Heart left ventricle (tissue), 16 donors: Measurements from ENCODE around the gene MKI67. TPM values are rescaled to one million over a fixed set of nuclear protein-coding genes. Genes with fewer than 3 reads are reported as not detected.

Experiments
- ATAC-seq, 4 donors: fragments of 200-7000 bp; cut with Tn5 transposase; one replicate each; pipeline ENCODE4 v1.9.1; 2020 to 2022; ENCODE audit warnings: moderate library complexity in 4 of 4, mild to moderate bottlenecking in 3 of 4, moderate number of reproducible peaks in 1 of 4
- DNase-seq, 5 donors: peaks; one replicate each; pipeline ENCODE4 v3.0.0-alpha.2; 2020
- H3K27ac ChIP-seq, 12 donors: fragments of 200-600 bp; sonication (generic) in 4 of 12; one replicate each; pipeline versions ENCODE4 v1.5.0 to v1.8.0; 2016 to 2022; ENCODE audit warnings: mild to moderate bottlenecking in 2 of 12
- H3K27me3 ChIP-seq, 9 donors: fragments of 200-600 bp; sonication (generic) in 2 of 9; one replicate each; pipeline versions ENCODE4 v1.5.1 to v1.8.0; 2016 to 2022; ENCODE audit warnings: mild to moderate bottlenecking in 3 of 9
- H3K36me3 ChIP-seq, 9 donors: fragments of 200-600 bp; sonication (generic) in 2 of 9; one replicate each; pipeline versions ENCODE4 v1.5.0 to v1.8.0; 2018 to 2022; ENCODE audit warnings: mild to moderate bottlenecking in 2 of 9
- H3K4me1 ChIP-seq, 12 donors: fragments of 200-600 bp; sonication (generic) in 4 of 12; one replicate each; pipeline versions ENCODE4 v1.5.0 to v1.8.0; 2016 to 2022; ENCODE audit warnings: mild to moderate bottlenecking in 3 of 12
- H3K4me3 ChIP-seq, 12 donors: fragments of 200-600 bp; sonication (generic) in 4 of 12; one replicate each; pipeline versions ENCODE4 v1.5.0 to v1.8.0; 2017 to 2022; ENCODE audit warnings: mild to moderate bottlenecking in 9 of 12, moderate library complexity in 4 of 12
- H3K9me3 ChIP-seq, 12 donors: fragments of 200-600 bp; sonication (generic) in 4 of 12; one replicate each; pipeline versions ENCODE4 v1.5.0 to v1.8.0; 2016 to 2022; ENCODE audit warnings: mild to moderate bottlenecking in 1 of 12
- POLR2A ChIP-seq, 2 donors: fragments of 450-650 bp; IDR thresholded peaks; one replicate each; pipeline ENCODE4 v1.6.1; 2017; ENCODE audit warnings: antibody characterized with exemption in 2 of 2, mild to moderate bottlenecking in 2 of 2, moderate library complexity in 2 of 2
- WGBS, 4 donors: extraction: QIAGEN DNeasy Blood & Tissue Kit in 2 of 4; methylation state at CpG; one replicate each; pipeline versions ENCODE4 v1.1.5 to v1.1.7; 2013 to 2018; 5-methylcytosine and 5-hydroxymethylcytosine counted together
- intact Hi-C, 10 donors: fragments of 100-400 bp; cut with DNase I; formaldehyde crosslinking; loops; one replicate each; pipeline versions ENCODE4 v1.11.1 to v1.14.2; 2022
- polyA plus RNA-seq, 2 donors: library from polyadenylated mRNA; stranded (reverse); fragments of 200-250 nt; gene quantifications; one replicate each; pipeline ENCODE4 v1.2.3, GENCODE V29; 2013
- total RNA-seq, 9 donors: library from RNA; depleted of rRNA in 2 of 9; stranded (reverse); fragments of >200 nt in 2 of 9; fragmentation: NEBNext Ultra II Directional in 3 of 9; extraction: Animal tissue kit (Norgen Biotek cat#: 25700) in 3 of 9; gene quantifications; one replicate each; pipeline versions ENCODE4 v1.1.0 to v1.2.4, GENCODE V29; 2016 to 2023
- TF ChIP-seq, protein P1 (sequence below), 12 donors: fragments of 200-600 bp; sonication (generic) in 4 of 12; IDR thresholded peaks; one replicate each; pipeline versions ENCODE4 v1.5.0 to v1.8.0; 2018 to 2022; ENCODE audit warnings: antibody characterized with exemption in 12 of 12, mild to moderate bottlenecking in 5 of 12
- donor health status: ischemic (EF 13 %, LVEDD 7.1; RV severe dilation, severe dysfunction).
- donor health status: healthy with polysubstance abuse.
- donor health status: DM: no; HTN: yes; CAD: no.
- donor health status: DM: no; HTN: no; CAD: no.
- donor health status: ischemic (EF 25% LVEDD 6.9; RV normal size, moderate dysfunction).
- donor health status: ischemic (EF 25% LVEDD 5.7; RV mildly dilated, moderate dysfunction).
- donor health status: healthy.
- donor health status: DM: yes; HTN: yes; CAD: no.
- donor health status: ischemic (EF 35%, LVEDD 5.7; RV mildly dilated, moderate dysfunction).
- donor health status: nonischemic (EF 11% LVEDD 7.7; RV severe dilation, severe dysfunction).
- donor health status: DM: yes; HTN: yes; CAD: no.
- donor health status: PGD.
- donor health status: ischemic (EF 29% LVEDD 5.4; RV normal size, mild dysfunction).
- donor health status: nonischemic (EF 23%, LVEDD 6.1; RV moderate dilation, normal function).

Gene MKI67
- total and polyA plus RNA-seq, 11 donors: 0.04 to 27.9 (median 0.52) TPM

DNA sequence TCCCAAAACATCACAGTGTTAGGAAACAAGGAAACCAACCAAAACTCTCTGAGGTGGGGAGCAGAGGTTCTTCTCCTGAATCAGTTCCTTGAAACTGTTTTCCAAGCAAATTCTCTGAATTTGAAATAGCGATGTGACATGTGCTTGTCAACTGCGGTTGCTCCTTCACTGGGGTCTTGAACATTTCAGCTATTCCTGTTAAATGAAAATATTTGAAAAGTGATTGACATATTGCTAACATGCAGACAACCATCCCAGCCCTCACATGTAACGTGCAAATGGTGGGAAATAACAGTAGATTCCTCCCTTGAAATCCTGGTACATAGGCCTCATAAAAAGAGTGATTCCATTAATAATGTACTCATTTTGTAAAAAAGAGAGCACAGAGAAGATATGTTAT, 15.9 kb downstream of the MKI67 start:
- Histone ChIP-seq H3K4me1 (no peaks in the 10 kb centered on the region), H3K4me3 (no peak overlapping the region), H3K27me3 (no peaks in the 10 kb centered on the region), H3K36me3 (peaks cover 0 to 54% (median 0%) of the 10 kb centered on the region in 9 donors), H3K27ac (no peak overlapping the region), H3K9me3 (no peaks in the 10 kb centered on the region)
- no peak for DNase-seq
- ATAC-seq: no peak
- intact Hi-C loops: no loop called here
- 96 to 99% (median 98%) methylated on average over 3 of the region's 3 CpGs for WGBS, 4 donors
- TF ChIP-seq, protein P1, sequence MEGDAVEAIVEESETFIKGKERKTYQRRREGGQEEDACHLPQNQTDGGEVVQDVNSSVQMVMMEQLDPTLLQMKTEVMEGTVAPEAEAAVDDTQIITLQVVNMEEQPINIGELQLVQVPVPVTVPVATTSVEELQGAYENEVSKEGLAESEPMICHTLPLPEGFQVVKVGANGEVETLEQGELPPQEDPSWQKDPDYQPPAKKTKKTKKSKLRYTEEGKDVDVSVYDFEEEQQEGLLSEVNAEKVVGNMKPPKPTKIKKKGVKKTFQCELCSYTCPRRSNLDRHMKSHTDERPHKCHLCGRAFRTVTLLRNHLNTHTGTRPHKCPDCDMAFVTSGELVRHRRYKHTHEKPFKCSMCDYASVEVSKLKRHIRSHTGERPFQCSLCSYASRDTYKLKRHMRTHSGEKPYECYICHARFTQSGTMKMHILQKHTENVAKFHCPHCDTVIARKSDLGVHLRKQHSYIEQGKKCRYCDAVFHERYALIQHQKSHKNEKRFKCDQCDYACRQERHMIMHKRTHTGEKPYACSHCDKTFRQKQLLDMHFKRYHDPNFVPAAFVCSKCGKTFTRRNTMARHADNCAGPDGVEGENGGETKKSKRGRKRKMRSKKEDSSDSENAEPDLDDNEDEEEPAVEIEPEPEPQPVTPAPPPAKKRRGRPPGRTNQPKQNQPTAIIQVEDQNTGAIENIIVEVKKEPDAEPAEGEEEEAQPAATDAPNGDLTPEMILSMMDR (IDR thresholded peaks at IDR 0.05): no peak
- TF ChIP-seq POLR2A (IDR thresholded peaks at IDR 0.05): no peak

DNA sequence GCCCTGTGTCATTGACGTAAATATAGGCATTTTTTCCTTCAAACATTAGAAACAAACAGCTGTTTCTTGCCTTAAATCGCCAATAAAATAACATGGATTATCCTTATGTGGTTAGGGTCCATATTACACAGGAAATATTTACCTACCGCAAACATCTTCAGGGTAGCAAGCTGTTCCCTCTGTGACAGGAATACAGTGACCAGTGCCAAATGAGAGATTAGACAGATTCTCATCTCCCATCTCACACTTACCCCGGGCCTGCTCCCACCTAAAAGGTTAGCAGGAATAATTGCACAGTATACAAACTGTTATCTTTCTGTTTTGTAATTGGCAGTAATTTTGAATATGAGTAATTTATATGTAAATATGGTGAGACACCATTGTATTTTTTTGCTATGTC, 16.5 kb downstream of the MKI67 start:
- DNase-seq (no peak), ATAC-seq (no peak)
- no peak for TF ChIP-seq POLR2A (IDR thresholded peaks at IDR 0.05)
- TF ChIP-seq, protein P1 (IDR thresholded peaks at IDR 0.05): no peak
- Histone ChIP-seq H3K4me3 (no peak overlapping the region), H3K27ac (no peak overlapping the region), H3K36me3 (peaks cover 0 to 54% (median 0%) of the 10 kb centered on the region in 9 donors), H3K9me3 (no peaks in the 10 kb centered on the region), H3K27me3 (no peaks in the 10 kb centered on the region), H3K4me1 (no peaks in the 10 kb centered on the region)
- intact Hi-C loops: no loop called here
- 96 to 98% (median 98%) methylated on average over 4 of the region's 4 CpGs for WGBS, 4 donors

GRCh38 chr10:128105383-128105782, 20.8 kb downstream of the MKI67 start:
- TF ChIP-seq POLR2A (IDR thresholded peaks at IDR 0.05): no peak
- TF ChIP-seq, protein P1 (IDR thresholded peaks at IDR 0.05): no peak
- Histone ChIP-seq H3K27me3 (no peaks in the 10 kb centered on the region), H3K4me1 (peaks cover 0 to 6% (median 0%) of the 10 kb centered on the region in 12 donors), H3K9me3 (no peaks in the 10 kb centered on the region), H3K36me3 (peaks cover 0 to 48% (median 0%) of the 10 kb centered on the region in 9 donors), H3K27ac (no peak overlapping the region), H3K4me3 (no peak overlapping the region)
- DNase-seq: no peak
- intact Hi-C loops: no loop called here
- 94 to 99% (median 97%) methylated on average over 4 of the region's 4 CpGs for WGBS, 4 donors
- no peak for ATAC-seq

- Histone ChIP-seq H3K9me3 (no peaks in the 10 kb centered on the region), H3K27ac (no peak overlapping the region), H3K4me1 (peaks cover 0 to 6% (median 0%) of the 10 kb centered on the region in 12 donors), H3K27me3 (no peaks in the 10 kb centered on the region), H3K4me3 (no peak overlapping the region), H3K36me3 (peaks cover 0 to 39% (median 0%) of the 10 kb centered on the region in 9 donors)
- ATAC-seq: no peak
- no peak for DNase-seq
- 71 to 92% (median 85%) methylated on average over 8 of the region's 8 CpGs for WGBS, 4 donors
- TF ChIP-seq, protein P1 (IDR thresholded peaks at IDR 0.05): no peak
- TF ChIP-seq POLR2A (IDR thresholded peaks at IDR 0.05): no peak
- intact Hi-C loops: no loop called here
Observed at GRCh38 chr10:128103229-128103714, 23.0 kb downstream of the MKI67 start.
